ENCODE results near the gene TEX2.

Gene TEX2

GRCh38 chr17:64165347-64165746 is 97.7 kb downstream of the TEX2 start:
- DNase-seq (ENCODE audit: insufficient read length, low spot score) (no peak), FAIRE-seq (no peak)

- FAIRE-seq: no peak
These were observed 98.3 kb downstream of the TEX2 start for GRCh38 chr17:64164596-64165285.

GRCh38 chr17:64163468-64163867 is 99.6 kb downstream of the TEX2 start:
- DNase-seq (ENCODE audit: insufficient read length, low spot score) (no peak), FAIRE-seq (no peak)

More at GRCh38 chr17:64164596-64165285, 98.3 kb downstream of the TEX2 start:
- DNase-seq (ENCODE audit: insufficient read length, low spot score): no peak

- FAIRE-seq (no peak), DNase-seq (ENCODE audit: insufficient read length, low spot score) (no peak)
These were observed 100.5 kb downstream of the TEX2 start for GRCh38 chr17:64162554-64162953.

GRCh38 chr17:64161380-64162176 is 101.5 kb downstream of the TEX2 start:
- DNase-seq (ENCODE audit: insufficient read length, low spot score): no peak
- no peak for FAIRE-seq

- no peak for DNase-seq (ENCODE audit: insufficient read length, low spot score)
- FAIRE-seq: peak; percentile 20
These were observed 102.7 kb downstream of the TEX2 start for GRCh38 chr17:64160378-64160777.

GRCh38 chr17:64158831-64159590 is 104.0 kb downstream of the TEX2 start:
- FAIRE-seq (no peak), DNase-seq (ENCODE audit: insufficient read length, low spot score) (no peak)

GRCh38 chr17:64158406-64158805 is 104.7 kb downstream of the TEX2 start:
- DNase-seq (ENCODE audit: insufficient read length, low spot score): no peak

GRCh38 chr17:64157669-64158180 is 105.3 kb downstream of the TEX2 start:
- no peak for DNase-seq (ENCODE audit: insufficient read length, low spot score)
- FAIRE-seq: peak; percentile 57

More at GRCh38 chr17:64158406-64158805, 104.7 kb downstream of the TEX2 start:
- FAIRE-seq: no peak

GRCh38 chr17:64156670-64157069 is 106.4 kb downstream of the TEX2 start:
- no peak for DNase-seq (ENCODE audit: insufficient read length, low spot score)
- no peak for FAIRE-seq

- FAIRE-seq (no peak), DNase-seq (ENCODE audit: insufficient read length, low spot score) (no peak)
These were observed 107.1 kb downstream of the TEX2 start for GRCh38 chr17:64155751-64156544.

GRCh38 chr17:64155129-64155528 is 107.9 kb downstream of the TEX2 start:
- DNase-seq (ENCODE audit: insufficient read length, low spot score) (no peak), FAIRE-seq (no peak)

- no peak for FAIRE-seq
- DNase-seq (ENCODE audit: insufficient read length, low spot score): no peak
These were observed 108.3 kb downstream of the TEX2 start for GRCh38 chr17:64154717-64155116.

- DNase-seq (ENCODE audit: insufficient read length, low spot score): no peak
- FAIRE-seq: no peak
These were observed 108.8 kb downstream of the TEX2 start for GRCh38 chr17:64154313-64154695.

- DNase-seq (ENCODE audit: insufficient read length, low spot score) (no peak), FAIRE-seq (no peak)
These were observed 109.3 kb downstream of the TEX2 start for GRCh38 chr17:64153565-64154312.

- FAIRE-seq (no peak), DNase-seq (ENCODE audit: insufficient read length, low spot score) (no peak)
These were observed 110.5 kb downstream of the TEX2 start for GRCh38 chr17:64152428-64153125.

GRCh38 chr17:64151016-64151368 is 112.1 kb downstream of the TEX2 start:
- FAIRE-seq (no peak), DNase-seq (ENCODE audit: insufficient read length, low spot score) (no peak)

GRCh38 chr17:64150237-64151015 is 112.6 kb downstream of the TEX2 start:
- DNase-seq (ENCODE audit: insufficient read length, low spot score) (no peak), FAIRE-seq (no peak)

All from HTR-8/SVneo (cell line).